ENCODE results near the gene STK4. TPM values are rescaled to one million over a fixed set of nuclear protein-coding genes. Genes with fewer than 3 reads are reported as not detected.

The STK4 gene
- total RNA-seq, 1 donor from 2014 or later: 53.3 TPM

DNA sequence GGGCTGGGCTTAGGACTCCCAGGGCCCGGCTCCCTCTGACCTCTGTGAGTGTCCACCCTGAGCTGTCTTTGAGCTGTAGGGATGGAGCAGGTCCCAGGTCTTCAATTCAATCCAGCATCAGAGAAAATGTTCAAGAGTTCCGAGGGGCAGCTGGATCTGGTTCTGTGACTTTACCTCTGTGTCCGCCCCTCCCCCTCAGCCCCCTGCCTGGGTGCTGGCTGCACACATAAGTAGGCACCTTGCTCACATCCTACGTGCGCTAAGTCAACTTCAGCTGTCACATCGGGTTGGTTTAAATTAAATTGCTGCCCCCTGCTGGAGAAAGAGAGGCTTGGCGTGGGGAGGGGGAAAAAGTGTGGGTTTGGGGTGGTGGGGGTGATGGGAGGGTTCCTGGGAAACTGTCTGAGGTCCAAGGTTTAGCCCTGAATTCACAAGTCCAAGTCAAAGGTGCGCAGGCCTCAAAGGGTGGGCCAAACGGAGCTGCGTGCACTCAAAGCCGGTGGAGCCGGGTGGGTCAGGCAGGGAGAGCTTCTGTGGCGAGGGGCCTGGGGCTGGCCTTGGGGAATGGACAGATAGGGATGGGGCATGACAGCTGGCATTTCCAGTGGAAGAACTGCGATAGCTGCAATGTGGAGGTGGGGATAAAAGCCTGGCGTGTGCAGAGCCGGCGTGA is 145.6 kb downstream of the STK4 start:
- no peak for DNase-seq (ENCODE audit: low spot score)

DNA sequence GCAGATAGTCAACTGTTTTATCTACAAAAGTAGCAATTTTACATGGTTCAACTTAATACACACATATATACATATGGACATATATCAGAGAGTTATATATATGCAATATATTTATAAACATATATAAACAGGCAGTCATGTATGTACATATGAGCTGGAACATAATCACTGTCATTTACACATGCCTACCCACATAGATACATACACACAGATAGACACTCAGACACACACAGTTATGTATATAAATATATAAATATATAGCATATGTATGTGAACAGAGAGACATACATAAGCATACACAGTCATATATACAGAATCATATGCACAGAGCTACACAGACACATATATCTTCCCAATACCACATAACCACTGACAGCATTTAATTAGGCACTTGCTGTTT is 146.4 kb downstream of the STK4 start:
- no peak for DNase-seq (ENCODE audit: low spot score)

DNA sequence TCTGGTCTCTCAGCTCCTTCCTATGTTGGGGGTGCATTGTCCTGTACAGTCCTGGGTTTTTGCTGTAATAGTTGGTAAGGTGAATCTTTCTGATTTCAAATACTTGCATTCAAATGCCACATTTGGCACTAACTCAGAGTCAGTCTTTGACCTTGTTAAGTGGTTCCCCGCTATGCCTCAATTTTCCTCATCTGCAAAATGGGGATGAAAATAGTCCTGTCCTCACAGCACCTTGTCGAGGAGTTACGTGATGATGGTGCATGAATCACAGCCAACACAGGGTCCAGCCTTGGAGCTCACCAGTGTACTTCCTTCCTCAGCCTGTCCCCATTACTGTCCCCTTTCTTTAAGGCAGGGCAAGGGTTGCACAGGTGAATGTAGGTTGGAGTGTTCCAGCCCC is 147.6 kb downstream of the STK4 start:
- DNase-seq (ENCODE audit: low spot score): no peak

DNA sequence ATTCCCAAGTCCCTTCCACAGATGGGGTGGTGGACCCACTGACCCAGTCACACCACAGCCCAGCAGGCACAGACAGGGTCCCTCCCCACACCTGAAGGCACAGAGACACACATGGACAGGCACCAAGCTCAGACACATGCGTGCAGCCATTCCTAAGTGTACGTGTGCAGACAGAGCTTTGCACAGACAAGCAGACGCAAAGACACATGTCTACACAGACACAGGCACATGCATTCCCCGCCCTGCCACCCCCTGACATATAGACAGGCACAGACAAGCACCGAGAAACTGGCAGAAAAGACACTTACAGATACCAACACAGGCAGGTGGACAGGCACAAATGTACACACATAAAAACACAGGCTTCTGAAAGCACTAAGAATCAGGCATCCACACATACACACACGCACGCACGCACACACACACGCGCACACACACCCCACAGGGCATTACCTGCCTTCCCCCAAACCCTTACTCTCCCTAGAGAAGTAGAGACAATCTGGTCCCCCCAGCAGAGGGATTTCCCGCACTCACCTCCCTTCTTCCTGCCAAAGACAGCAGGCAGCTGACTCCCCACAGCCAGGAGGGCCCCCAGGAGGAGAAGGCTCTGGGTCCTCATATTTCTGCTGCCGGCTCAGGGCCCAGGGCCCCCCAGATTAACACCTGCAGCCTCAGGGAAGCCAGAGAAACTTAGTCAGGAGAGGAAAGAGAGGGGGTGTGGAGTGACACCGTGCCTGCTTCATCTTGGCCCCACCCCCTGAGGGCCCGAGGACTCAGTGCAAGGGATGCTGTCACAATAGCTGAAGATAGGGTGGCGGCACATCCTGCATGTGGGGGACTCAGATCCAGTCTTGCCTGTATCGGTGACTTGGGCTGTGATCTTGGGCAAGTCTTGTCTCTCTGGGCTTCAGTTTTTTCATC is 148.4 kb downstream of the STK4 start, which contains the start of gene WFDC5:
Gene WFDC5, minus strand, starts transcription at position 710 of the 921 bp plus-strand sequence. Its CDS starts 91 bp downstream, at position 619.
- DNase-seq (ENCODE audit: low spot score): peak; percentile 70

DNA sequence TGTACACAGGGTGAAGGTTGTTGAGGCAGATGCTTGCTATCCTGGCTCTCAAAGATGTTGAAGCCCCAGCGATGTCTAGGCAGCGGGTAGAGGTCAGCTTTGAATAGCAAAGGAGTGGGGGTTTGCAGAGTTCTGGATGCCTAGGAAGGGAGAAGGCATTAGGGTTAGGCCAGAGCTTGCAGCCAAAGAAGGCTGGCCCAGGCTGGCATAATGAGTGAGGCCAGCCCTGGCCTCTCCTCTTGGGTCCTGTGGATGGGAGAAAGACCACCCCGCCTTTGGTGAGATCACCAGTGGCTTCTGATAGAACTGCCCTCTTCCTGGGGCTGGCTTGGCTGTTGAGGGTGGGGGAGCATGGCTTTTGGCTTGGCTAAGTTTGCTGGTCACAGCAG is 149.1 kb downstream of the STK4 start:
- no peak for DNase-seq (ENCODE audit: low spot score)

DNA sequence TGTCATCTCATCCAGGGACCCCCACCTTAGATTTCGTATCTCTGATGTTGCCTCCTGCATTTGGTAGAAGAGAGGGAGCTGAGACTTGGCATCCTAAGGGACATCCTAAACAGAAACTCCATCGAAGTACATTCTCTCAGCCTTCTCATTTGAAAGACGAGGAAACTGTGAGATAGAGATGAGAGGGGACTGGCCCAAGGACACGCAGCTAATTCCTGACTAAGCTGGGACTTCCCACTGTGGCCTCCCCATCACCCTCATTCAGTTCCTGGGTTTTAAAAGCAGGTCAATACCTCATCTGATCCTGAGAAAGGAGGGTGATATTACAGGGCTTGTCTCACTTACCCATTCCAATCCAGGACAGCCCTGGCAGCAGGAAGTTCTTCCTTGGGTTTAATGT is 149.5 kb downstream of the STK4 start:
- no peak for DNase-seq (ENCODE audit: low spot score)

DNA sequence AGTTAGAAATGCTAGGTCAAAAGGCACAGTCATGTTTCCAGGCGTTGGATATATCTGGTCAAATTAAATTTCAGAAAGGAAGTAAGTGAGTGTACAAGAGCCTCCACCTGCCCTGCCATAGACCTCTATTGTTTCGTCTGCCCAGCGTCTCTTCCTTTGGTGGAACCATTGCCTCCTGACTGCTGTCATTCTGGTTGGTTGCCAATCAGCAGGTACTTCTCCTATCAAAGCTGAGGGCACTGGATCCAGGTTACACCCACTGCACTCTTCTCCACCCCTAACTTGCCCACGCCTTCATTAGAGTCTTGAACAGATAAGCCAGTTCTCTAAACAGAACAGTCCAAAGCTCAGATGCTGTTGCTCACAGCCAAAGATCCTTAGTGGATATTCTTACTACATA is 151.3 kb downstream of the STK4 start:
- no peak for DNase-seq (ENCODE audit: low spot score)

DNA sequence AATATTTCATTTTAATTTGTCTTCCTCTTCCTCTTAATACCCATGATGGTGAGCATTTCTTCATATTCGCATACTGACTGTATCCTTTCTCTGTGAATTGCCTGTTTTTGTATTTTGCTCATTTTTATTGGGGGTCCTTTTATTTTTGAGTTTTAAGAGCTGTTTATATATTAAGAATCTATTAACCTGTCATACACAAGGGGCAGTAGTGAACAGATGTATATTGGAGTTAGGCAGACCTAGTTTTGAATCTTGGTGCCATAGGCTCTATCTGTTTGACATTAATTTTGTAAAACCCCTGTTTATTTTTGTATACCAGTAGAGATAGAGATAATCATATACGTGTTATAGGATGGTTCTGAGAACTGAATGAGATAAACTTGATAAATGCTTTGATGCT is 151.7 kb downstream of the STK4 start:
- no peak for DNase-seq (ENCODE audit: low spot score)

DNA sequence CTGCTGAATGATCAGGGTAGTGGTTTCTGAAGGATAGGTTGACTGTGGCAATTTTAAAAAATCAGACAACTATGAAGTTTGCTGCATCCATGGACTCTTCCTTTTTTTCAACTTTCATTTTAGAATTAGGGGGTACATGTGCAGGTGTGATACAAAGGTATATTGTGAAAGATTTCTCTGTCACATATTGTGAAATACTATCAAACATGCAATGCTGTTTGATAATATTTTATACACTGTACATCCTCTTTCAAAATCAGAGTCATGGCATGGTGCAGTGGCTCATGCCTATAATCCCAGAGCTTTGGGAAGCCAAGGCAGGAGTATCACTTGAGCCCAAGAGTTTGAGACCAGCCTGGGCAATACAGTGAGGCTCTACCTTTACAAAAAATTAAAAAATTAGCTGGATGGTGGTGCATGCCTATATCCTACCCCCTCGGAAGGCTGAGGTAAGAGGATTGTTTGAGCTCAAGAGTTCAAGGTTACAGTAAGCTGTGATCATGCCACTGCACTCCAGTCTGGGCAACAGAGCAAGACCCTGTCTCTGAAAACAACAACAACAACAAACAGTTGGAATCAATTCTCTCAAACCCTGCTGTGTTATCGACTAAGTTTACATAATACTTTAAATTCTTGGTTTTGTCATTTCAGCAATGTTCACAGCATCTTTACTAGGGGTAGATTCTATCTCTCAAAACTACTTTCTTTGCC is 153.4 kb downstream of the STK4 start:
- no peak for DNase-seq (ENCODE audit: low spot score)

DNA sequence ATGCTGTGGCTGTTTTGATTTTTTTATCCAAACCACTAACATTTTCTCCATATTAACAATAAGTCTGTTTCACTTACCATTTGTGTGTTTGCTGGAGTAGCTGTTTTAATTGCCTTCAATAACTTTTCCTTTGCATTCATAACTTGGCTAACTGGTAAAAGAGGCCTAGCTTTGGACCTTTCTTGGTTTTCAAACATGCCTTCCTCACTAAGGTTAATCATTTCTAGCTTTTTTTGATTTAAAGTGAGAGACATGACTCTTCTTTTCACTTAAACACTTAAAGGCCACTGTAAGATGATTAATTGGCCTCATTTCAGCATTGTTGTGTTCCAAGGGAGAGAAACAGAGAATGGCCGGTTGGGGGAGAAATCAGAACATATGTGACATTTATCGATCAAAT is 155.1 kb downstream of the STK4 start:
- DNase-seq (ENCODE audit: low spot score): no peak

DNA sequence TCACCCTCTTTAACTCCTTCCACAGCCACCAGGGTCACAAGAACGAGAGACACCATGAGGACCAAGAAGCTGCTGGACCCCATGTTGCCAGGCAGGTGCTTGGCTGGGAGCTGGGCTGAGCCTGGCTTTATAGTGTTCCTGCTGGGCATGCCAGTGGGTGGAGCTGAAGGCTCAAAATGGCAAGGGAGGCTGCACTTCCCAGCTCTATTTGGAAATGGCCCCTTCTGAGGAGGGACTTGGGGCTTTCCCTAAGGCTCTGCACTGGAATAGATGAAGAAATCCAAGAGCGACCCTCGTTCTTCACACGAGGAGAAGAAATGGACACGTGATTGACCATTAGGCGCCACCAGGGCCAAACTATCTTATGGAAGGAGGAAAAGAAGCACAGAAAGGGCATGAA is 158.1 kb downstream of the STK4 start, which contains the start of gene WFDC12:
Gene WFDC12, minus strand, starts transcription at position 101 of the 400 bp plus-strand sequence. Its CDS starts 18 bp downstream, at position 83.
- no peak for DNase-seq (ENCODE audit: low spot score)

DNA sequence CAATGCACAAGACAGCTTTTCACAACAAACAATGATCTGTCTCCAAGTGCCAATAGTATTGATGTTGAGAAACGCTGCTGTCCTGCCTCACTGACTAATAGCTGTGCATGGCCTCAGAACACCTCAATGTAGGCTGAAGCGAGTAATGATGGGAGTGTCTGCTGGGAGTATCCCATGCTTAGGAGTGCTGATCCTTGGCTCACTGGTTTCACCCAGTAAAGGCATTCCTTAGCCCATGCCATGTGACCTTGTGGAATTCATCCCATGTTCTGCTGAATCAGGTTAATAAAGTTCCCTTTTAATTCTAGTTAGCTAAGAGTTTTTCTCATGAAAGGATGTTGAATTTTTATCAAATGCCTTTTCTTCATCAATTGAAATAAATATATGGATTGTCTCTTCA is 161.8 kb downstream of the STK4 start:
- no peak for DNase-seq (ENCODE audit: low spot score)

Other genes with a start within 250 kb of the STK4 start
- 3.4 TPM for gene KCNK15, start 220.6 kb upstream of the STK4 start, total RNA-seq
- gene RIMS4, start 156.0 kb upstream of the STK4 start, total RNA-seq: 0.44 TPM
- 314 TPM for gene YWHAB, start 80.8 kb upstream of the STK4 start, total RNA-seq
- gene PABPC1L, start 56.5 kb upstream of the STK4 start, total RNA-seq: 79.4 TPM
- 57.1 TPM for gene TOMM34, start 6.1 kb upstream of the STK4 start, total RNA-seq
- 0.86 TPM for gene KCNS1, start 134.6 kb downstream of the STK4 start, total RNA-seq
- 0.78 TPM for gene WFDC5, start 148.7 kb downstream of the STK4 start, total RNA-seq
- not detected for gene WFDC12, start 158.0 kb downstream of the STK4 start, total RNA-seq
- 1.7 TPM for gene PI3, start 208.4 kb downstream of the STK4 start, total RNA-seq
- gene SEMG1, start 240.5 kb downstream of the STK4 start, total RNA-seq: not detected